ENCODE measurements around the gene IGDCC3. TPM values are rescaled to one million over a fixed set of nuclear protein-coding genes. Genes with fewer than 3 reads are reported as not detected.

Gene IGDCC3
- total RNA-seq, 2 donors from 2014 or later, result 7.9 to 13.5 TPM

GRCh38 chr15:65406424-65407000, 28.7 kb upstream of the IGDCC3 start:
- no peak for DNase-seq

GRCh38 chr15:65405791-65406423, 28.1 kb upstream of the IGDCC3 start:
- no peaks in the 10 kb centered on the region for H3K27me3 ChIP-seq (ENCODE audit: control insufficient read depth, insufficient read depth, low read length, poor library complexity, severe bottlenecking)
- peaks cover 9% of the 10 kb centered on the region for H3K4me1 ChIP-seq (ENCODE audit: control insufficient read depth, insufficient read depth, low read length)
- Mint-ChIP-seq H3K27ac (no peak overlapping the region), H3K4me3 (no peak overlapping the region), H3K9me3 (no peaks in the 10 kb centered on the region), H3K27me3 (ENCODE audit: insufficient read depth) (no peaks in the 10 kb centered on the region), H3K36me3 (ENCODE audit: low read depth) (peaks cover 9% of the 10 kb centered on the region), H3K4me1 (peaks cover 21% of the 10 kb centered on the region)
- H3K4me3 ChIP-seq (ENCODE audit: low read length), result no peak overlapping the region
- H3K9me3 ChIP-seq (ENCODE audit: control insufficient read depth, low read length), result no peaks in the 10 kb centered on the region
- no peak overlapping the region for H3K9ac ChIP-seq (ENCODE audit: extremely low read depth, low read length, poor library complexity, severe bottlenecking)
- no peak overlapping the region for H3K27ac ChIP-seq (ENCODE audit: low read depth, low read length)
- peaks cover 25% of the 10 kb centered on the region for H3K36me3 ChIP-seq (ENCODE audit: control insufficient read depth, insufficient read depth, low read length)
- 91 to 92% methylated on average over 3 to 7 of the region's 7 CpGs for WGBS, 2 experiments (ENCODE audit: insufficient coverage in 1 of 2, insufficient read length in 1 of 2)
- TF ChIP-seq CTCF (conservative IDR thresholded peaks at IDR 0.05), result no peak
- no peak for DNase-seq

More at GRCh38 chr15:65406424-65407000, 28.7 kb upstream of the IGDCC3 start:
- H3K36me3 Mint-ChIP-seq (ENCODE audit: low read depth), result peaks cover 9% of the 10 kb centered on the region
- no peak overlapping the region for H3K4me3 ChIP-seq (ENCODE audit: low read length)
- TF ChIP-seq CTCF (conservative IDR thresholded peaks at IDR 0.05), result no peak
- H3K27ac ChIP-seq (ENCODE audit: low read depth, low read length), result no peak overlapping the region
- no peaks in the 10 kb centered on the region for H3K27me3 ChIP-seq (ENCODE audit: control insufficient read depth, insufficient read depth, low read length, poor library complexity, severe bottlenecking)
- H3K9ac ChIP-seq (ENCODE audit: extremely low read depth, low read length, poor library complexity, severe bottlenecking), result no peak overlapping the region
- peaks cover 25% of the 10 kb centered on the region for H3K36me3 ChIP-seq (ENCODE audit: control insufficient read depth, insufficient read depth, low read length)
- H3K27me3 Mint-ChIP-seq (ENCODE audit: insufficient read depth), result no peaks in the 10 kb centered on the region
- H3K4me3 Mint-ChIP-seq, result no peak overlapping the region
- peaks cover 6% of the 10 kb centered on the region for H3K4me1 ChIP-seq (ENCODE audit: control insufficient read depth, insufficient read depth, low read length)
- 97 to 100% methylated on average over 7 to 10 of the region's 10 CpGs for WGBS, 2 experiments (ENCODE audit: insufficient coverage in 1 of 2, insufficient read length in 1 of 2)
- H3K9me3 Mint-ChIP-seq, result no peaks in the 10 kb centered on the region
- H3K27ac Mint-ChIP-seq, result no peak overlapping the region
- peaks cover 20% of the 10 kb centered on the region for H3K4me1 Mint-ChIP-seq
- H3K9me3 ChIP-seq (ENCODE audit: control insufficient read depth, low read length), result no peaks in the 10 kb centered on the region

- H3K4me1 Mint-ChIP-seq, result peaks cover 16% of the 10 kb centered on the region
- Histone ChIP-seq H3K4me3 (ENCODE audit: low read length) (no peak overlapping the region), H3K9me3 (ENCODE audit: control insufficient read depth, low read length) (no peaks in the 10 kb centered on the region), H3K36me3 (ENCODE audit: control insufficient read depth, insufficient read depth, low read length) (peaks cover 28% of the 10 kb centered on the region), H3K4me1 (ENCODE audit: control insufficient read depth, insufficient read depth, low read length) (peaks cover 11% of the 10 kb centered on the region), H3K9ac (ENCODE audit: extremely low read depth, low read length, poor library complexity, severe bottlenecking) (no peak overlapping the region), H3K27me3 (ENCODE audit: control insufficient read depth, insufficient read depth, low read length, poor library complexity, severe bottlenecking) (no peaks in the 10 kb centered on the region), H3K27ac (ENCODE audit: low read depth, low read length) (peak overlapping the region; percentile 19)
- no peak for DNase-seq
- no peak overlapping the region for H3K27ac Mint-ChIP-seq
- peaks cover 14% of the 10 kb centered on the region for H3K36me3 Mint-ChIP-seq (ENCODE audit: low read depth)
- no peak for TF ChIP-seq CTCF (conservative IDR thresholded peaks at IDR 0.05)
- 49 to 65% methylated on average over 2 to 6 of the region's 6 CpGs for WGBS, 2 experiments (ENCODE audit: insufficient coverage in 1 of 2, insufficient read length in 1 of 2)
- H3K27me3 Mint-ChIP-seq (ENCODE audit: insufficient read depth), result peaks cover 2% of the 10 kb centered on the region
- no peak overlapping the region for H3K4me3 Mint-ChIP-seq
- no peaks in the 10 kb centered on the region for H3K9me3 Mint-ChIP-seq
These were observed 26.5 kb upstream of the IGDCC3 start for GRCh38 chr15:65404186-65404872.

Measured in endodermal cell (in vitro differentiated cells).